Effector memory CD8-positive, alpha-beta T cell (primary cell): ENCODE data around the gene AGPAT3.
A peak's percentile ranks its signal among the peaks of the same experiment; 100 is the strongest.

ENCODE experiments used
- ATAC-seq: fragments of 150-1000 bp; cut with Tn5 transposase; replicated peaks from 2 replicates; pipeline ENCODE4 v1.10.0; 2021; ENCODE audit warnings: mild to moderate bottlenecking, moderate library complexity
- DNase-seq, 3 experiments: peaks; one replicate each; pipeline ENCODE4 v3.0.0; 2021
- H3K27ac Mint-ChIP-seq, 2 donors: one replicate each; pipeline ENCODE4 v1.8.0; 2022; ENCODE audit warnings: mild to moderate bottlenecking in 2 of 2, mixed read lengths in 2 of 2, moderate library complexity in 2 of 2
- H3K27me3 Mint-ChIP-seq, 2 donors: one replicate each; pipeline ENCODE4 v1.8.0; 2022; ENCODE audit warnings: mixed read lengths in 2 of 2
- H3K36me3 Mint-ChIP-seq: one replicate; pipeline ENCODE4 v1.8.0; 2022; ENCODE audit warnings: mild to moderate bottlenecking, moderate library complexity, mixed read lengths; ENCODE audit not compliant: insufficient read depth
- H3K4me1 Mint-ChIP-seq, 2 donors: one replicate each; pipeline ENCODE4 v1.8.0; 2022; ENCODE audit warnings: low read depth in 2 of 2, mixed read lengths in 2 of 2
- H3K4me3 Mint-ChIP-seq, 2 donors: one replicate each; pipeline ENCODE4 v1.8.0; 2022; ENCODE audit warnings: mild to moderate bottlenecking in 2 of 2, mixed read lengths in 2 of 2, moderate library complexity in 2 of 2
- H3K9me3 Mint-ChIP-seq, 2 donors: one replicate each; pipeline ENCODE4 v1.8.0; 2022; ENCODE audit warnings: mixed read lengths in 2 of 2

The AGPAT3 gene

DNA sequence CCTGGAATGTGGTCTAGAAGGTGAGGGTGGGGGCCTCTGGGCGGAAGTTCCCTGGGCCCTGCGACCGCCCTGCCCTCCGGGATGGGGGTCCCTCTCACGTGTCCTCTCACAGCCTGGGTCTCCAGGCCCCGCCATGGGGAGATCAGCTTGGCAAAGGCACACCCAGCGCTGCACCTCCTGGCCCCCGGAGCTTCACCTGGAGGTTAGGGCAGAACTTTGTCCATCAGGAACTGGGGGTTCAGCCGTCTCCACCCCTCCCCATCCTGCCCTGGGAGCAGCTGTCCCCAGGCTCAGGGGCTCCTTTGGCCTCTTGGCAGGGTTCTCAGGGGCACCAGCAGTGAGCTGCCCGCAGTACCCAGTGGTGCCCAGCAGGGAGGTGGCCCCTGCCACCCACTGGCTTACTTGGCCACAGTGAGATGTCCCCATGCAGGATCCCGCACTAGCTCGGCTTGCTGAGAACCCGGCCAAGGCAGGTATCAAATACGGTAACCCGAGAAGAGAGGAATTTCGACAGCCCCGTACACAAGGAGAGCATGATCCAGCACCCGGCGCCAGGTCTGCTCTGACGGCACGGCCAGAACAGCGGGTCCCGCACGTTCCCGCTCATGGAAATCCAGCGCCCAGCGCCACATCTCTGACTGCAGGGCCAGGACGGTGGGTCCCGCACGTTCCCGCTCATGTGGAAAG lies 38.9 kb upstream of the AGPAT3 start:
- H3K36me3 Mint-ChIP-seq = no peaks in the 10 kb centered on the region
- peaks cover 21 to 31% of the 10 kb centered on the region in 2 donors for H3K27me3 Mint-ChIP-seq
- DNase-seq (no peak), ATAC-seq (no peak)
- H3K9me3 Mint-ChIP-seq = no peaks in the 10 kb centered on the region
- no peak overlapping the region for H3K27ac Mint-ChIP-seq
- peaks cover 0 to 4% of the 10 kb centered on the region in 2 donors for H3K4me1 Mint-ChIP-seq
- H3K4me3 Mint-ChIP-seq = no peak overlapping the region

DNA sequence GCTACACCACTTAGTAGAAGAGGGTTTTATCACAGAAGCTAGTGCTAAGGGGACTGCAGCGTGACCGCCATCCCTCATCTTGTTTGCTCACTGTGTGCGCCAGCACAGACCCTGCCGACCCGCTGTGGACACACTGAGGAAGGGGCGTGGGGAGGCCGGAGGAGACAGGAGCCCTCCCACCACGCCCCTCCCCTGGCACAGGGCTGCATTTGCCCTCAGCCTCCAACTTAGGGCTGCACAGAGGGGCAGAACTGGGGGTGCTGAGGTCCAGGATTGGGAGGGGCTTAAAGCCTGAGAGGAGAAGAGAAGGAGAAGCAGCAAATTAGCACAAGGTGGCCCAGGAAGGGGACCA lies 38.4 kb upstream of the AGPAT3 start:
- Mint-ChIP-seq H3K36me3 (no peaks in the 10 kb centered on the region), H3K27ac (no peak overlapping the region), H3K27me3 (peaks cover 21 to 36% of the 10 kb centered on the region in 2 donors), H3K4me1 (peaks cover 0 to 4% of the 10 kb centered on the region in 2 donors), H3K4me3 (no peak overlapping the region), H3K9me3 (no peaks in the 10 kb centered on the region)
- ATAC-seq (no peak), DNase-seq (no peak)

DNA sequence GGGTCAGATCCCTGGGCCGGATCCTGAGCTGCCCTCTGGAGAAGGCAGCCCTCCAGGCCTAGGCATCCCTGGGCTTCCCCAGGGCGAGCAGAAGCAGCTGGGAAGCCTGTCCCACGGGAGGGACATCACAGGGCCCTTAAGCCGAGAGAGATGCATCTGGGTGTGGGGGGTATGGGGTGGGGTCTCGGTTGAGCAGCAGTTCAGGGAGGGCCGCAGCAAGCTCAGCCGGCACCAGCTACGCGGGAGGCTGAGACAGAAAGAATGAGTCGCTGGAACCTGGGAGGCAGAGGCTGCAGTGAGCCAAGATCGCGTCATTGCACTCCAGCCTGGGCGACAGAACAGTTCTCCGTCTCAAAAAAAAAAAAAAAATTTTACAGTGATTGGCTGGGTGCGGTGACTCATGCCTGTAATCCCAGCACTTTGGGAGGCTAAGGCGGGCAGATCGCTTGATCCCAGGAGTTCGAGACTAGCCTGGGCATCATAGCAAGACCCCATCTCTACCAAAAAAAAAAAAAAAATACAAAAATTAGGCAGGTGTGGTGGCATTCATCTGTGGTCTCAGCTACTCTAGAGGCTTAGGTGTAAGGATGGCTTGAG lies 37.9 kb upstream of the AGPAT3 start:
- Mint-ChIP-seq H3K36me3 (no peaks in the 10 kb centered on the region), H3K27ac (no peak overlapping the region), H3K4me3 (no peak overlapping the region), H3K4me1 (peaks cover 0 to 4% of the 10 kb centered on the region in 2 donors), H3K27me3 (peaks cover 21 to 41% of the 10 kb centered on the region in 2 donors), H3K9me3 (no peaks in the 10 kb centered on the region)
- DNase-seq = no peak
- no peak for ATAC-seq

DNA sequence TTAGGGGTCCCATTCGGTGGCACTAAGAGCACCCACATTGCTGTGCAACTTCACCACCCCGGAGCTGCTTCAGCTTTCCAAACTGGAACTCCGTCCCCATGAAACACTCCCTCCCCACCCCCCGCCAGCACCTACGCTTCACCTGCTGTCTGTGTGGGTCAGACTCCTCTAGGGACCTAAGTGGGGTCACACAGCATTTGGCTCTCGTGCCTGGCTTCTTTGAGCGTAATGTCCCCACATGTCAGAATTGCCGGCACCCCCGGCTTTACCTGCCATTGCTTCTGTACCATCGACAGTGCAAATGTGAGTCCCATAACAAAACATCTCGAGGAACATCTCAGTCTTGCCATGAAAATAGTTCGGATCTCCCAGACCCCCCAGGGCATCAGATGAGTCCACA lies 35.9 kb upstream of the AGPAT3 start:
- H3K4me1 Mint-ChIP-seq = peaks cover 0 to 4% of the 10 kb centered on the region in 2 donors
- no peak overlapping the region for H3K4me3 Mint-ChIP-seq
- no peaks in the 10 kb centered on the region for H3K36me3 Mint-ChIP-seq
- H3K27ac Mint-ChIP-seq = no peak overlapping the region
- no peaks in the 10 kb centered on the region for H3K9me3 Mint-ChIP-seq
- ATAC-seq (no peak), DNase-seq (no peak)
- peaks cover 36 to 62% of the 10 kb centered on the region in 2 donors for H3K27me3 Mint-ChIP-seq

DNA sequence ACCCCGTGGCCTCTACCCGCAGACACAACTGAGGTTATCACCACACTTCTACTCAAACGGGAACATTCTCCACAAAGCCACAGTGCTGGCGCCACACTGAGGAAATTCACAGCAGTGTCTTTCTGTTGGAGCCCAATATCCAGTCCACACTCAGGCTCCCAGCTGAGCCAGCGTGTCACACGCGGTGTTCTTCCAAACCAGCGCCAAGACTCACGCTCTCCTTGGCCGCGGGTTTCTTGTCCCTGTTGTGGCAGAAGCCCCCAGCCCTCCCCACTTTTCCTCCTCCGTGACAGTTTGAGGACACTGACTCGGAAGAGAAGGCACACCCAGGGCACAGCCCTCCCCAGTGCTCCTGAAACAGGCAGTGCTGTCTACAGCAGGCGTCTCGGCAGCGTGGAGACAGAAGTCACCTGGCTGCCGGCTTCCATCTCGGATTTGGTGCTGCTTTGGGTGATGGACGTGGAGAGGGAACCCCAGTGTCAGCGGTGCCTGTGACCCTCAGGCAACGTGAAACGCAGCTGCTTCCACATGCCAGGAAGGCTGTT lies 35.4 kb upstream of the AGPAT3 start:
- Mint-ChIP-seq H3K27ac (no peak overlapping the region), H3K36me3 (no peaks in the 10 kb centered on the region), H3K4me3 (no peak overlapping the region), H3K27me3 (peaks cover 41 to 67% of the 10 kb centered on the region in 2 donors), H3K9me3 (no peaks in the 10 kb centered on the region), H3K4me1 (peaks cover 0 to 5% of the 10 kb centered on the region in 2 donors)
- no peak for ATAC-seq
- no peak for DNase-seq

DNA sequence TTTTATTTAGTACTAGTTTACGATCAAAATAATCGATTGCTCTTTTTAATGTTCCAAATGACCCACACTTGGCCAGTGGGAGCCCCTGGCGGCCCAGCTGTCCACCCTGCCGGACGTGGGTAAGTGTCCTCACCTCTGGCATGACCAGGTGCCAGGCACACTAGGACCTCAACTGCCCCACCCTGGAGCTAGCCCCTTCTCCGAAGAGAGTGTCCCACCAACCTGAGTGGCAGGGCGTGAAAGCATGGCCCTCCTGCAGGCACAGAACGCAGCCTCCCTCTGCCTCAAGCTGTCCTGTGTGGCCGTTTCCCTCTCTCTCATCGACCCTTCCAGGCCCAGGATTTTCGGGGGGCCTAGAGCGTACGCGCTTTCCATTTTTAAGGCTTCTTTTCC lies 32.9 kb upstream of the AGPAT3 start:
- Mint-ChIP-seq H3K27me3 (peaks cover 53 to 82% of the 10 kb centered on the region in 2 donors), H3K9me3 (no peaks in the 10 kb centered on the region), H3K4me1 (peaks cover 0 to 6% of the 10 kb centered on the region in 2 donors), H3K36me3 (no peaks in the 10 kb centered on the region), H3K4me3 (no peak overlapping the region), H3K27ac (no peak overlapping the region)
- DNase-seq (no peak), ATAC-seq (no peak)

DNA sequence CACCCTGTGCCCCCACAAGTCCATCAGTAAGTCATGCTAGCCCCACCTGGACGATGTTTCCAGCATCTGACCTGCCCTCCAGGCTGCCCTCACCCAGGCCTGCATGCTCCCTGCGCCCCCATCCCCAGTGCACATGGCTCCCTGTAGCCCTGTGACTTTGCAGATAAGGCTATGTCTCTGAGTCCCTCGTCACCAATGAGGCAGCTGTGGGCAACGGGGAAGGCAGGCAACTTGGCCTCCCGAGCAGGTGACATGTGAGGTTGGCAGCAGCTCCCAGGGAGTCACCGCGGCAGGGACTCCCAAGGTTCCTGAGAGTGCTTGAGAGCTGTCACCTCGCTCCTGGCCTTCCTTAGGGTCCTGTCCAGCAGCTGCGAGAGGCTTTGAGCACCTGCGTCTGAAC lies 32.4 kb upstream of the AGPAT3 start:
- H3K9me3 Mint-ChIP-seq = no peaks in the 10 kb centered on the region
- H3K4me1 Mint-ChIP-seq = peaks cover 0 to 6% of the 10 kb centered on the region in 2 donors
- H3K36me3 Mint-ChIP-seq = no peaks in the 10 kb centered on the region
- H3K4me3 Mint-ChIP-seq = no peak overlapping the region
- DNase-seq = no peak
- ATAC-seq = no peak
- H3K27ac Mint-ChIP-seq = no peak overlapping the region
- H3K27me3 Mint-ChIP-seq = peaks cover 57 to 87% of the 10 kb centered on the region in 2 donors

DNA sequence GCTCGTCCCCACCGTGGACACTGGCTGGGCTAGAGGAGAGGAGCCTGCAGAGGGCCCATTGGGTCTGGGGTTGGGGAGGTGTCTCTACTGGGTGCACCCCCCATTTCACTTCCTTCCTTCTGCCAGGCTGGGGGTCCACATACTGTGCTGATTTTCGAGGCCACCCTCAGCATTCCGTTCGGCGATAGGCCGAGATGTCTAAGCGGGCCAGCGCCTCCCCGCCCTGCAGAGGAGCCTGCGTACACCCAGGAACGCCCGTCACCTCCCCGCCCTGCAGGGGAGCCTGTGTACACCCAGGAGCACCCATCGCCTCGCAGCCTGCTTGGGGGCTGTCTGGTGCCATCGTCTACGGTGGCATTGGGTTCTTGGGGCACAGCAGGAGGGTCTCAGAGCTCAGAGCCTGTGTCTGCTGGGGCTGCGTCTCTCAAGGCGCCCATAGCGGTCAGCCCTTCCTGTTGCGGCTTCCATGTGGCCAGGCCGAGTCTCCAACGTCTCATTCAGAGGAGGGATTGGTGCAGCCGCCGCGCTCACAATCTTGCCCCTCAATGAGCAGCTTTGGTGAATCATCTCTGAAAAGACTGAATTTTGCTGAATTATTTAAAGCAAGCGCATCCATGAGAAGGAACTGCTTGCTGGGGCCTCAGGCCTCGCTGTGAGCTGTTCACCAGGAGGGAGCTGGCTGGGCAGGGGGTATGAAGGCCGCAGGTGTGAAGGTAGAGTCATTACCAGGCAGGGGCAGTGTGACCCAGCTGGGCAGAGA lies 30.7 kb upstream of the AGPAT3 start:
- H3K36me3 Mint-ChIP-seq = no peaks in the 10 kb centered on the region
- peaks cover 57 to 97% of the 10 kb centered on the region in 2 donors for H3K27me3 Mint-ChIP-seq
- no peaks in the 10 kb centered on the region for H3K9me3 Mint-ChIP-seq
- no peak for ATAC-seq
- DNase-seq = no peak
- H3K27ac Mint-ChIP-seq = no peak overlapping the region
- no peak overlapping the region for H3K4me3 Mint-ChIP-seq
- H3K4me1 Mint-ChIP-seq = peaks cover 0 to 8% of the 10 kb centered on the region in 2 donors

DNA sequence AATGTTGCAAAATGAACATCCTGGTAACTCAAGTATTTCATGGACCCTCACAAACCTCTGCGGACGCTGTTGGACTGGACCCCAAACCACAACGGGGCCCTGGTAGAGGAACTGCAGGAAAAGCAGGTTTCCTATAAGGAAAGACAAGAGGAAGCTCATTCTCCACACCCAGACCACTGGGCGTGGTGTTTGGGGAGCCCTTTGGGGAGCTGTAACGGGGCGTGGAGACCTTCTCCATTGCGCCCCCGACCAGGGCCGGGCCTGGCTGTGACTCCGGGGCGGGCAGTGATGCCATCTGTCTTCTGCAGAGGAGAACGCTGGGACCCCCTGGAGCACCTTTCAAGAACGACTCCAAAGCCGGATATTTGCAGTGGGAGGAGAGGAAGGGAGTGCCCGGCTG lies 30.0 kb upstream of the AGPAT3 start:
- no peaks in the 10 kb centered on the region for H3K36me3 Mint-ChIP-seq
- no peak overlapping the region for H3K4me3 Mint-ChIP-seq
- peaks cover 60 to 89% of the 10 kb centered on the region in 2 donors for H3K27me3 Mint-ChIP-seq
- no peak for DNase-seq
- no peak overlapping the region for H3K27ac Mint-ChIP-seq
- no peak for ATAC-seq
- no peaks in the 10 kb centered on the region for H3K9me3 Mint-ChIP-seq
- peaks cover 0 to 4% of the 10 kb centered on the region in 2 donors for H3K4me1 Mint-ChIP-seq

DNA sequence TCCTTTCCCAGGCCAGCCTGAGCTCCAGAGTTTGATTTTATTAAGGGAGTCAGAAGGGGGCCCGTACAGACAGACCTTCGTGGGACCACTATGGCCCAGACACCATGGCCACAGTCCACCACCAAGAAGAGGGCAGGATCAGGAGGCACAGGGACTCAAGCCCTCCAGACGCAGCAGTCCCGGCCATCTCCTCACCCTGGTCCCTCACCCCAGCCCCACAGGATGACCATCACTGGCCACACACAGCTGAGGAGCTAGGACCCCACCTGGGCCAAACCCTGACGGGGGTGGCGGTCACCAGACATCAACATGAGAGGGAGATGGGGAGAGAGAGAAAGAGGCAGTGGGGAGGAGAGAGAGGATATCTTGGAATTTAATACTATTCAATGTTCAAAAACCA lies 29.2 kb upstream of the AGPAT3 start:
- Mint-ChIP-seq H3K9me3 (no peaks in the 10 kb centered on the region), H3K4me1 (peaks cover 0 to 4% of the 10 kb centered on the region in 2 donors), H3K36me3 (no peaks in the 10 kb centered on the region), H3K27ac (no peak overlapping the region), H3K27me3 (peaks cover 56 to 81% of the 10 kb centered on the region in 2 donors), H3K4me3 (no peak overlapping the region)
- no peak for ATAC-seq
- DNase-seq = no peak

DNA sequence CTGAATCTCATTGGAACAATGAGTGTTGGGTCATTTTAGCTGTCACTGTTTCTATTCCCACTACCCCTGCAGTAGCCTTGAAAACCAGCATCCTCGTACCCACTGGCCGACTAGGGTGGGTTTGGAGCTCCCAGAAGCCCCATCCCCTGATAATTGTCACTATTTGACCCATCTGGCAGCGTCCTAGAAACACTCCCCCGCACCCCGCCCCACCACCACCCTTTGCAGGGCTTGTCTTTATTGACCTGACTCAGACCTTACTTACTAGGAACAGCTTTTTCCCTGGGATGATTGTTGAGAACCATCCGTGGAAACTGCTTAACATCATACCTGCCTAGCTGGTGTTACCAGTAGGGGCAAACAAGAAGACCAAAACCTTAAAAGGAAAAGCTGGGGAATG lies 28.4 kb upstream of the AGPAT3 start:
- Mint-ChIP-seq H3K4me3 (no peak overlapping the region), H3K9me3 (no peaks in the 10 kb centered on the region), H3K4me1 (peaks cover 0 to 4% of the 10 kb centered on the region in 2 donors), H3K36me3 (no peaks in the 10 kb centered on the region), H3K27ac (no peak overlapping the region), H3K27me3 (peaks cover 56 to 74% of the 10 kb centered on the region in 2 donors)
- ATAC-seq = no peak
- no peak for DNase-seq

DNA sequence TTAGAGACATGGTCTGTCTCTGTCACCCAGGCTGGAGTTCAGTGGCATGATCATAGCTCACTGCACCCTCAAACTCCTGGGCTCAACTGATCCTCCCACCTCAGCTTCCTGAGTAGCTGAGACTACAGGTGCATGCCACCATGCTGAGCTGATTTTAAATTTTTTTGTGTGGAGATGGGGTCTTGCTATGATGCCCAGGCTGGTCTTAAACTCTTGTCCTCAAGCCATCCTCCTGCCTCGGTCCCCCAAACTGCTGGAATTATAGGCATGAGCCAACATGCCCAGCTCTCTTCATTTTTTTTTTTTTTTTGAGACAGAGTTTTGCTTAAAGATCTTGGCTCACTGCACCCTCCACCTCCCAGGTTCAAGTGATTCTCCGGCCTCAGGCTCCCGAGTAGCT lies 24.8 kb upstream of the AGPAT3 start:
- H3K36me3 Mint-ChIP-seq = no peaks in the 10 kb centered on the region
- no peak overlapping the region for H3K27ac Mint-ChIP-seq
- DNase-seq (no peak), ATAC-seq (no peak)
- H3K4me3 Mint-ChIP-seq = no peak overlapping the region
- H3K4me1 Mint-ChIP-seq = peaks cover 4 to 6% of the 10 kb centered on the region in 2 donors
- peaks cover 30 to 37% of the 10 kb centered on the region in 2 donors for H3K27me3 Mint-ChIP-seq
- no peaks in the 10 kb centered on the region for H3K9me3 Mint-ChIP-seq

DNA sequence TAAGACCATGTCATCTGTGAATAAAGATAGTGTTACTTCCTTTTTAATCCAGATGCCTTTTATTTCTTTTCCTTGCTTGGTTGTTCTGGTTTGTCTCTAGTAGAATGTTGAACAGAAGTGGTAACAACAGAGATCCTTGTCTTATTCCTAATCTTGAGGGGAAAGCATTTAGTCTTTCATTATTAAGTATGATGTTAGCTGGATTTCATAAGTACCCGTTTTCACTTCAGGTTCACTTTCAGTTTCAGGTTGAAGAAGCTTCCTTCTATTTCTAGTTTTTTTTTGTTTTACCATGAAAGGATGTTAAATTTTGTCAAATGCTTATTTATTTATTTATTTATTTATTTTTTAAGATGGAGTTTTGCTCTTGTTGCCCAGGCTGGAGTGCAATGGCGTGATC lies 22.3 kb upstream of the AGPAT3 start:
- no peak for DNase-seq
- Mint-ChIP-seq H3K27ac (peak overlapping the region; percentile 3 to 74), H3K36me3 (peaks cover 2% of the 10 kb centered on the region), H3K4me1 (peaks cover 4 to 6% of the 10 kb centered on the region in 2 donors), H3K27me3 (peaks cover 12% of the 10 kb centered on the region in 2 donors), H3K9me3 (no peaks in the 10 kb centered on the region), H3K4me3 (peak overlapping the region in 1 of 2 donors; percentile 21)
- ATAC-seq = no peak
